ENCODE data around the gene CHST8.

DNA sequence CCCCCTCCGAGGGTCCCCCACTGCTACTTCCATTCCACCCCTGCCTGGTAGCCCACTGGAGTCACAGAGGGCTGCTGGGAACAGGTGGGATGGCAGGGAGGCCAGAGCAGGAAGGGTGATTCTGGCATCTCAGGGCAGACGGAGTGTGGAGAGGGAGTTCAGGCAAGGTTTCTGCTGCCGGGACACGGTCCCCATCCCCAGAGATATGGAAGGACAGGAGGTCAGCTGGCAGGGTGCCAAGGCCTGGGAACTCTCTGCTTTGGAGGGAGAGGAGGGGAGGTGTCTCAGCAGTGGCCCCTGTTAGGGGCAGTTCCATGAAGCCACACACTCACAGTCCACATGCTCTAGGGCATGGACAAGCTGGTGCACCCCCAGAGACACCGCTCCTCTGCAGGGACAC lies 68.1 kb downstream of the CHST8 start:
- TF ChIP-seq EP300 (IDR thresholded peaks at IDR 0.05), result no peak
- TF ChIP-seq, protein P1, sequence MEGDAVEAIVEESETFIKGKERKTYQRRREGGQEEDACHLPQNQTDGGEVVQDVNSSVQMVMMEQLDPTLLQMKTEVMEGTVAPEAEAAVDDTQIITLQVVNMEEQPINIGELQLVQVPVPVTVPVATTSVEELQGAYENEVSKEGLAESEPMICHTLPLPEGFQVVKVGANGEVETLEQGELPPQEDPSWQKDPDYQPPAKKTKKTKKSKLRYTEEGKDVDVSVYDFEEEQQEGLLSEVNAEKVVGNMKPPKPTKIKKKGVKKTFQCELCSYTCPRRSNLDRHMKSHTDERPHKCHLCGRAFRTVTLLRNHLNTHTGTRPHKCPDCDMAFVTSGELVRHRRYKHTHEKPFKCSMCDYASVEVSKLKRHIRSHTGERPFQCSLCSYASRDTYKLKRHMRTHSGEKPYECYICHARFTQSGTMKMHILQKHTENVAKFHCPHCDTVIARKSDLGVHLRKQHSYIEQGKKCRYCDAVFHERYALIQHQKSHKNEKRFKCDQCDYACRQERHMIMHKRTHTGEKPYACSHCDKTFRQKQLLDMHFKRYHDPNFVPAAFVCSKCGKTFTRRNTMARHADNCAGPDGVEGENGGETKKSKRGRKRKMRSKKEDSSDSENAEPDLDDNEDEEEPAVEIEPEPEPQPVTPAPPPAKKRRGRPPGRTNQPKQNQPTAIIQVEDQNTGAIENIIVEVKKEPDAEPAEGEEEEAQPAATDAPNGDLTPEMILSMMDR (IDR thresholded peaks at IDR 0.05), result no peak
- TF ChIP-seq POLR2A (IDR thresholded peaks at IDR 0.05), result no peak
